T-helper 2 cell treated with Interferon-gamma antibody and Interleukin-4, amounts not matched to agents 5 μg/mL and 100 μg/mL, for 36 hours (primary cell): Measurements from ENCODE around the gene CYP2R1.
"Not testable (repeated sequence)": the region's sequence is repeated elsewhere in the genome, so short reads cannot be mapped to it uniquely, and the experiment has no call there.

Source experiments
- DNase-seq: peaks from one replicate; pipeline ENCODE4 v3.0.0; 2021; ENCODE audit warnings: low spot score
- H3K27ac Mint-ChIP-seq: one replicate; pipeline ENCODE4 v1.8.0; 2021; ENCODE audit warnings: mild to moderate bottlenecking, mixed read lengths
- H3K27me3 Mint-ChIP-seq: one replicate; pipeline ENCODE4 v1.8.0; 2021; ENCODE audit warnings: low read depth, mixed read lengths
- H3K36me3 Mint-ChIP-seq: one replicate; pipeline ENCODE4 v1.8.0; 2021; ENCODE audit warnings: low read depth, mixed read lengths
- H3K4me1 Mint-ChIP-seq: one replicate; pipeline ENCODE4 v1.8.0; 2021; ENCODE audit warnings: low read depth, mixed read lengths
- H3K4me3 Mint-ChIP-seq: one replicate; pipeline ENCODE4 v1.8.0; 2022; ENCODE audit warnings: mild to moderate bottlenecking, moderate library complexity, mixed read lengths
- H3K9me3 Mint-ChIP-seq: one replicate; pipeline ENCODE4 v1.8.0; 2021; ENCODE audit warnings: mixed read lengths

Gene CYP2R1

GRCh38 chr11:14905104-14906033 lies 13.3 kb upstream of the CYP2R1 start:
- peak overlapping the region; percentile 89 for H3K4me3 Mint-ChIP-seq
- H3K27ac Mint-ChIP-seq = peak overlapping the region; percentile 83
- no peaks in the 10 kb centered on the region for H3K27me3 Mint-ChIP-seq
- H3K4me1 Mint-ChIP-seq = peaks cover 43% of the 10 kb centered on the region
- H3K36me3 Mint-ChIP-seq = no peaks in the 10 kb centered on the region
- H3K9me3 Mint-ChIP-seq = no peaks in the 10 kb centered on the region
- DNase-seq = peak; percentile 73

- H3K4me3 Mint-ChIP-seq = peak overlapping the region; percentile 89
- peak; percentile 82 for DNase-seq
- no peaks in the 10 kb centered on the region for H3K36me3 Mint-ChIP-seq
- H3K4me1 Mint-ChIP-seq = peaks cover 43% of the 10 kb centered on the region
- no peaks in the 10 kb centered on the region for H3K9me3 Mint-ChIP-seq
- H3K27me3 Mint-ChIP-seq = no peaks in the 10 kb centered on the region
- peak overlapping the region; percentile 83 for H3K27ac Mint-ChIP-seq
Measured at GRCh38 chr11:14904745-14905103, 12.7 kb upstream of the CYP2R1 start.

- Mint-ChIP-seq H3K4me1 (peaks cover 38% of the 10 kb centered on the region), H3K4me3 (no peak overlapping the region), H3K36me3 (no peaks in the 10 kb centered on the region), H3K9me3 (no peaks in the 10 kb centered on the region), H3K27me3 (no peaks in the 10 kb centered on the region), H3K27ac (no peak overlapping the region)
- DNase-seq = no peak
Measured at GRCh38 chr11:14902650-14903350, 10.8 kb upstream of the CYP2R1 start.

- Mint-ChIP-seq H3K27me3 (no peaks in the 10 kb centered on the region), H3K27ac (no peak overlapping the region), H3K36me3 (no peaks in the 10 kb centered on the region), H3K4me3 (no peak overlapping the region), H3K9me3 (no peaks in the 10 kb centered on the region), H3K4me1 (peaks cover 25% of the 10 kb centered on the region)
- DNase-seq = no peak
Measured at GRCh38 chr11:14898906-14899305, 6.9 kb upstream of the CYP2R1 start.

- no peak overlapping the region for H3K27ac Mint-ChIP-seq
- H3K27me3 Mint-ChIP-seq = no peaks in the 10 kb centered on the region
- no peak for DNase-seq
- peaks cover 22% of the 10 kb centered on the region for H3K4me1 Mint-ChIP-seq
- H3K9me3 Mint-ChIP-seq = no peaks in the 10 kb centered on the region
- H3K4me3 Mint-ChIP-seq = no peak overlapping the region
- H3K36me3 Mint-ChIP-seq = no peaks in the 10 kb centered on the region
Measured at GRCh38 chr11:14898355-14898754, 6.3 kb upstream of the CYP2R1 start.

- H3K4me1 Mint-ChIP-seq = peaks cover 36% of the 10 kb centered on the region
- DNase-seq = no peak
- peak overlapping the region; percentile 12 for H3K27ac Mint-ChIP-seq
- peak overlapping the region; percentile 43 for H3K4me3 Mint-ChIP-seq
- no peaks in the 10 kb centered on the region for H3K9me3 Mint-ChIP-seq
- H3K36me3 Mint-ChIP-seq = peaks cover 12% of the 10 kb centered on the region
- no peaks in the 10 kb centered on the region for H3K27me3 Mint-ChIP-seq
Measured at GRCh38 chr11:14894657-14895598, 2.9 kb upstream of the CYP2R1 start.

- Mint-ChIP-seq H3K4me1 (peaks cover 52% of the 10 kb centered on the region), H3K27me3 (no peaks in the 10 kb centered on the region), H3K27ac (peak overlapping the region; percentile 81), H3K9me3 (no peaks in the 10 kb centered on the region), H3K36me3 (peaks cover 24% of the 10 kb centered on the region), H3K4me3 (peak overlapping the region; percentile 97)
- no peak for DNase-seq
Measured at GRCh38 chr11:14892577-14892976, 546 bp upstream of the CYP2R1 start.

GRCh38 chr11:14891143-14892035 lies 642 bp downstream of the CYP2R1 start:
- DNase-seq = peak; percentile 87
- Mint-ChIP-seq H3K27me3 (no peaks in the 10 kb centered on the region), H3K27ac (peak overlapping the region; percentile 98), H3K36me3 (peaks cover 29% of the 10 kb centered on the region), H3K9me3 (no peaks in the 10 kb centered on the region), H3K4me1 (peaks cover 59% of the 10 kb centered on the region), H3K4me3 (peak overlapping the region; percentile 97)

GRCh38 chr11:14886513-14886912 lies 5.5 kb downstream of the CYP2R1 start:
- peaks cover 43% of the 10 kb centered on the region for H3K4me1 Mint-ChIP-seq
- no peak overlapping the region for H3K4me3 Mint-ChIP-seq
- H3K27ac Mint-ChIP-seq = no peak overlapping the region
- DNase-seq = no peak
- peaks cover 54% of the 10 kb centered on the region for H3K36me3 Mint-ChIP-seq
- peaks cover 8% of the 10 kb centered on the region for H3K9me3 Mint-ChIP-seq
- H3K27me3 Mint-ChIP-seq = no peaks in the 10 kb centered on the region

- H3K4me3 Mint-ChIP-seq = no peak overlapping the region
- H3K4me1 Mint-ChIP-seq = peaks cover 35% of the 10 kb centered on the region
- no peak for DNase-seq
- peaks cover 8% of the 10 kb centered on the region for H3K9me3 Mint-ChIP-seq
- H3K36me3 Mint-ChIP-seq = peaks cover 56% of the 10 kb centered on the region
- no peaks in the 10 kb centered on the region for H3K27me3 Mint-ChIP-seq
- H3K27ac Mint-ChIP-seq = no peak overlapping the region
Measured at GRCh38 chr11:14884667-14885273, 7.3 kb downstream of the CYP2R1 start.

GRCh38 chr11:14883683-14884082 lies 8.3 kb downstream of the CYP2R1 start:
- H3K27ac Mint-ChIP-seq, DNase-seq, H3K4me3 Mint-ChIP-seq, H3K9me3 Mint-ChIP-seq, H3K27me3 Mint-ChIP-seq: not testable (repeated sequence)
- peaks cover 57% of the 10 kb centered on the region for H3K36me3 Mint-ChIP-seq
- H3K4me1 Mint-ChIP-seq = peaks cover 27% of the 10 kb centered on the region

- H3K36me3 Mint-ChIP-seq = peaks cover 60% of the 10 kb centered on the region
- peaks cover 15% of the 10 kb centered on the region for H3K4me1 Mint-ChIP-seq
- H3K4me3 Mint-ChIP-seq = no peak overlapping the region
- H3K27me3 Mint-ChIP-seq = no peaks in the 10 kb centered on the region
- DNase-seq = no peak
- no peak overlapping the region for H3K27ac Mint-ChIP-seq
- peaks cover 8% of the 10 kb centered on the region for H3K9me3 Mint-ChIP-seq
Measured at GRCh38 chr11:14882196-14882595, 9.8 kb downstream of the CYP2R1 start.
